Measurements from ENCODE around the gene NSD2. TPM values are rescaled to one million over a fixed set of nuclear protein-coding genes. Genes with fewer than 3 reads are reported as not detected.
A peak's percentile ranks its signal among the peaks of the same experiment; 100 is the strongest.

The NSD2 gene
- total RNA-seq, 1 experiment from 2014 or later, result 122 TPM

- H3K4me3 ChIP-seq (ENCODE audit: low read depth, low read length), result peak overlapping the region; percentile 100
- Mint-ChIP-seq H3K27ac (ENCODE audit: unreplicated experiment) (peak overlapping the region; percentile 82), H3K4me1 (ENCODE audit: low read depth, unreplicated experiment) (peaks cover 6% of the 10 kb centered on the region), H3K36me3 (ENCODE audit: insufficient read depth, unreplicated experiment) (peaks cover 33% of the 10 kb centered on the region), H3K9me3 (ENCODE audit: unreplicated experiment) (no peaks in the 10 kb centered on the region), H3K4me3 (ENCODE audit: unreplicated experiment) (peak overlapping the region; percentile 79), H3K27me3 (ENCODE audit: insufficient read depth, unreplicated experiment) (no peaks in the 10 kb centered on the region)
- ChIA-PET POLR2A (interaction anchor here (0.7 to 1.5 kb wide), 2 partner anchors 28 to 246 kb away, joined by 3 to 12 read pairs; no protein-coding TSS in a partner anchor), CTCF (interaction anchor here (1.2 kb wide), 1 partner anchor 26 kb away, joined by 4 read pairs; no protein-coding TSS in a partner anchor)
- TF ChIP-seq CTCF (IDR thresholded peaks at IDR 0.05; ENCODE audit: insufficient read depth in 1 of 2, low read depth in 1 of 2, low read length in 1 of 2, severe bottlenecking in 1 of 2, unreplicated experiment in 1 of 2), result no peak
- BruUV-seq (replicated peaks), result no TSS peak
- no peaks in the 10 kb centered on the region; the same call in 1 of the 2 replicates for H3K36me3 ChIP-seq (ENCODE audit: control insufficient read depth, insufficient read depth, low read length)
- no peak for DNase-seq
- H3K9me3 ChIP-seq, result no peaks in the 10 kb centered on the region
- intact Hi-C loops (cut with micrococcal nuclease; ENCODE audit: unreplicated experiment), result loop anchor here (2.0 to 5.0 kb wide), 2 partner anchors 32 to 179 kb away; a partner anchor contains a TSS
- H3K4me1 ChIP-seq, result no peaks in the 10 kb centered on the region
- H3K27me3 ChIP-seq (replicated peaks; ENCODE audit: control insufficient read depth, insufficient read depth, low read length), result no peaks in the 10 kb centered on the region
These were observed 137.4 kb downstream of the NSD2 start for GRCh38 chr4:2008671-2008920.

GRCh38 chr4:2008921-2009650, 137.9 kb downstream of the NSD2 start, which contains the start of gene NELFA:
NELFA (minus strand) TSS chr4:2008974; CDS start chr4:2008959, 15 bp downstream.
- intact Hi-C loops (cut with micrococcal nuclease; ENCODE audit: unreplicated experiment), result loop anchor here (2.0 to 5.0 kb wide), 2 partner anchors 32 to 178 kb away; a partner anchor contains a TSS
- peak; percentile 48 to 80 for TF ChIP-seq CTCF (IDR thresholded peaks at IDR 0.05; ENCODE audit: insufficient read depth in 1 of 2, low read depth in 1 of 2, low read length in 1 of 2, severe bottlenecking in 1 of 2, unreplicated experiment in 1 of 2)
- Histone ChIP-seq H3K27me3 (replicated peaks; ENCODE audit: control insufficient read depth, insufficient read depth, low read length) (no peaks in the 10 kb centered on the region), H3K4me1 (no peaks in the 10 kb centered on the region), H3K36me3 (ENCODE audit: control insufficient read depth, insufficient read depth, low read length) (no peaks in the 10 kb centered on the region; the same call in 1 of the 2 replicates), H3K9me3 (no peaks in the 10 kb centered on the region), H3K4me3 (ENCODE audit: low read depth, low read length) (peak within 1 kb of the TSS; percentile 100)
- ChIA-PET POLR2A (interaction anchor here (0.7 to 1.5 kb wide), 2 partner anchors 27 to 246 kb away, joined by 3 to 12 read pairs; no protein-coding TSS in a partner anchor), CTCF (interaction anchor here (0.9 to 1.5 kb wide), 4 partner anchors 25 to 961 kb away, joined by 3 to 7 read pairs (median 4); a partner anchor contains a TSS)
- peaks cover 6% of the 10 kb centered on the region for H3K4me1 Mint-ChIP-seq (ENCODE audit: low read depth, unreplicated experiment)
- peak within 1 kb of the TSS; percentile 79 for H3K4me3 Mint-ChIP-seq (ENCODE audit: unreplicated experiment)
- peaks cover 33% of the 10 kb centered on the region for H3K36me3 Mint-ChIP-seq (ENCODE audit: insufficient read depth, unreplicated experiment)
- peak within 1 kb of the TSS; percentile 85 for H3K27ac Mint-ChIP-seq (ENCODE audit: unreplicated experiment)
- DNase-seq, result peak; percentile 95
- no peaks in the 10 kb centered on the region for H3K27me3 Mint-ChIP-seq (ENCODE audit: insufficient read depth, unreplicated experiment)
- H3K9me3 Mint-ChIP-seq (ENCODE audit: unreplicated experiment), result no peaks in the 10 kb centered on the region
- no TSS peak for BruUV-seq (replicated peaks)

- DNase-seq, result peak; percentile 74 to 79
- peaks cover 6% of the 10 kb centered on the region for H3K4me1 Mint-ChIP-seq (ENCODE audit: low read depth, unreplicated experiment)
These were observed 138.5 kb downstream of the NSD2 start for GRCh38 chr4:2009651-2010233.

More at GRCh38 chr4:2009651-2010233, 138.5 kb downstream of the NSD2 start:
- Histone ChIP-seq H3K9me3 (no peaks in the 10 kb centered on the region), H3K4me3 (ENCODE audit: low read depth, low read length) (peak overlapping the region; percentile 100), H3K4me1 (no peaks in the 10 kb centered on the region), H3K36me3 (ENCODE audit: control insufficient read depth, insufficient read depth, low read length) (no peaks in the 10 kb centered on the region; the same call in 1 of the 2 replicates), H3K27me3 (replicated peaks; ENCODE audit: control insufficient read depth, insufficient read depth, low read length) (no peaks in the 10 kb centered on the region)
- Mint-ChIP-seq H3K27me3 (ENCODE audit: insufficient read depth, unreplicated experiment) (no peaks in the 10 kb centered on the region), H3K27ac (ENCODE audit: unreplicated experiment) (peak overlapping the region; percentile 85), H3K4me3 (ENCODE audit: unreplicated experiment) (peak overlapping the region; percentile 79), H3K9me3 (ENCODE audit: unreplicated experiment) (no peaks in the 10 kb centered on the region), H3K36me3 (ENCODE audit: insufficient read depth, unreplicated experiment) (peaks cover 33% of the 10 kb centered on the region)
- POLR2A ChIA-PET, result interaction anchor here (1.5 kb wide), 1 partner anchor 27 kb away, joined by 12 read pairs; no protein-coding TSS in a partner anchor
- intact Hi-C loops (cut with micrococcal nuclease; ENCODE audit: unreplicated experiment), result loop anchor here (2.0 to 5.0 kb wide), 2 partner anchors 31 to 178 kb away; a partner anchor contains a TSS
- CTCF ChIA-PET, result interaction anchor here (0.9 to 1.5 kb wide), 4 partner anchors 25 to 961 kb away, joined by 3 to 7 read pairs (median 4); a partner anchor contains a TSS
- TF ChIP-seq CTCF (IDR thresholded peaks at IDR 0.05; ENCODE audit: insufficient read depth in 1 of 2, low read depth in 1 of 2, low read length in 1 of 2, severe bottlenecking in 1 of 2, unreplicated experiment in 1 of 2), result peak; percentile 15 to 55
- TSS peak; percentile 76 for BruUV-seq (replicated peaks)
